HepG2 (cell line): ENCODE results near the gene CHN2. TPM values are rescaled to one million over a fixed set of nuclear protein-coding genes. Genes with fewer than 3 reads are reported as not detected.
A peak's percentile ranks its signal among the peaks of the same experiment; 100 is the strongest.

ENCODE experiments used
- ARID3A ChIP-seq: IDR thresholded peaks from 2 replicates; pipeline ENCODE4 v1.6.1; 2012; ENCODE audit warnings: low read depth, low read length, improper control_type of control experiment
- E2F2 ChIP-seq: sonication (generic); formaldehyde crosslinking; IDR thresholded peaks from 2 replicates; pipeline ENCODE4 v1.4.0; 2020; ENCODE audit warnings: missing genetic modification reagents, borderline replicate concordance
- FOSL2 ChIP-seq: sonication (generic); formaldehyde crosslinking; IDR thresholded peaks from 2 replicates; pipeline ENCODE4 v1.4.0; 2020; ENCODE audit warnings: missing genetic modification reagents
- FUBP1 ChIP-seq: sonication (generic); formaldehyde crosslinking; IDR thresholded peaks from 2 replicates; pipeline ENCODE4 v1.5.1; 2020; ENCODE audit warnings: missing genetic modification reagents, mild to moderate bottlenecking, borderline replicate concordance
- HBP1 ChIP-seq: IDR thresholded peaks from 2 replicates; pipeline ENCODE4 v1.6.1; 2016; ENCODE audit warnings: low read depth, control low read depth
- NAIF1 ChIP-seq: sonication (generic); formaldehyde crosslinking; IDR thresholded peaks from 2 replicates; pipeline ENCODE4 v1.5.0; 2020; ENCODE audit warnings: mild to moderate bottlenecking, missing genetic modification reagents, borderline replicate concordance
- NR2F6 ChIP-seq, 2 experiments: IDR thresholded peaks; 2 replicates each; pipeline ENCODE4 v1.6.1; 2016; ENCODE audit warnings: antibody characterized with exemption in 1 of 2, mild to moderate bottlenecking in 1 of 2
- PRDM10 ChIP-seq: sonication (generic); formaldehyde crosslinking; IDR thresholded peaks from 2 replicates; pipeline ENCODE4 v1.4.0; 2020; ENCODE audit warnings: low read depth, missing genetic modification reagents
- TCF7 ChIP-seq: sonication (generic); IDR thresholded peaks from 2 replicates; pipeline ENCODE4 v1.6.1; 2016; ENCODE audit warnings: antibody characterized with exemption, low read depth
- TCF7L2 ChIP-seq: IDR thresholded peaks from 2 replicates; pipeline ENCODE4 v1.6.1; 2011; ENCODE audit warnings: mild to moderate bottlenecking, low read depth, low read length, moderate library complexity
- TFAP4 ChIP-seq: sonication (generic); IDR thresholded peaks from 2 replicates; pipeline ENCODE4 v1.6.1; 2016; ENCODE audit warnings: low read depth, borderline replicate concordance
- TOPORS ChIP-seq: sonication (generic); formaldehyde crosslinking; IDR thresholded peaks from 2 replicates; pipeline ENCODE4 v1.8.0; 2023; ENCODE audit warnings: mild to moderate bottlenecking, missing genetic modification reagents
- ZBTB26 ChIP-seq: IDR thresholded peaks from 2 replicates; pipeline ENCODE4 v1.6.1; 2016; ENCODE audit warnings: missing compliant biosample characterization, missing genetic modification reagents, borderline replicate concordance
- ZKSCAN5 ChIP-seq: sonication (generic); formaldehyde crosslinking; IDR thresholded peaks from 2 replicates; pipeline ENCODE4 v1.5.1; 2020; ENCODE audit warnings: mild to moderate bottlenecking, missing genetic modification reagents
- ZNF225 ChIP-seq: sonication (generic); formaldehyde crosslinking; IDR thresholded peaks from 2 replicates; pipeline ENCODE4 v1.4.0; 2020; ENCODE audit warnings: mild to moderate bottlenecking, missing genetic modification reagents
- polyA plus RNA-seq, 8 experiments: library from polyadenylated mRNA; depleted of rRNA in 3 of 8; stranded (reverse) in 7 of 8; unstranded in 1 of 8; fragments of >200 nt; fragmentation: Illumina TruSeq in 4 of 8; extraction: Trizol in 4 of 8; gene quantifications; 2 replicates each; pipeline versions ENCODE4 v1.2.1 to v1.2.3, GENCODE V29; 2011 to 2016; ENCODE audit warnings: low read depth in 4 of 8, missing spikeins in 1 of 8, mixed read lengths in 1 of 8; ENCODE audit not compliant: insufficient read depth in 1 of 8
- total RNA-seq, 5 experiments: library from RNA; depleted of rRNA; stranded (reverse); fragments of >200 nt; fragmentation: Illumina TruSeq; extraction: Trizol; gene quantifications; 2 replicates each; pipeline ENCODE4 v1.2.3, GENCODE V29; 2016; ENCODE audit warnings: low read depth in 1 of 5

Gene CHN2
- total and polyA plus RNA-seq, 2 of the 13 experiments (the other 11 are each of a cell fraction or from before 2014, with no cell fraction given) = 23.5 to 30.5 TPM

- TF ChIP-seq E2F2 (no peak), HBP1 (CRISPR knock-in tag) (no peak), TOPORS (CRISPR knock-in tag) (no peak), TFAP4 (no peak), NR2F6 (IDR thresholded peaks at IDR 0.05) (peak; percentile 86), NR2F6 (CRISPR knock-in tag; IDR thresholded peaks at IDR 0.05) (peak; percentile 75), ZKSCAN5 (CRISPR knock-in tag) (no peak), TCF7L2 (peak; percentile 65), FOSL2 (CRISPR knock-in tag) (no peak), NAIF1 (no peak), TCF7 (peak; percentile 93), FUBP1 (CRISPR knock-in tag) (no peak), ZNF225 (no peak), PRDM10 (CRISPR knock-in tag) (no peak), ZBTB26 (CRISPR knock-in tag) (no peak), ARID3A (peak; percentile 30; the same call in 1 of the 2 replicates)
Observed at GRCh38 chr7:29291723-29292618, 97.4 kb downstream of the CHN2 start (continued).
